ENCODE results near the gene CBLIF.
"Not testable (repeated sequence)": the region's sequence is repeated elsewhere in the genome, so short reads cannot be mapped to it uniquely, and the experiment has no call there.

The CBLIF gene

GRCh38 chr11:59816434-59816833 is 28.9 kb downstream of the CBLIF start:
- H4K91ac ChIP-seq (ENCODE audit: low read depth, low read length, poor library complexity); H2BK5ac ChIP-seq (ENCODE audit: low read length); H2AK5ac ChIP-seq (ENCODE audit: low read depth, low read length); H3K27ac ChIP-seq (replicated peaks; ENCODE audit: low read length); H3K4me3 ChIP-seq (ENCODE audit: low read length in 2 of 2); H3K36me3 ChIP-seq (replicated peaks in 1 of 2; ENCODE audit: control insufficient read depth in 2 of 2, insufficient read depth in 2 of 2, low read length in 2 of 2); H2BK15ac ChIP-seq (ENCODE audit: low read length); H3K18ac ChIP-seq (ENCODE audit: low read length); H3K4me1 ChIP-seq (ENCODE audit: control insufficient read depth in 2 of 2, insufficient read depth in 1 of 2, low read depth in 1 of 2, low read length in 2 of 2); H4K8ac ChIP-seq (ENCODE audit: low read depth, low read length); H3K9ac ChIP-seq (ENCODE audit: low read depth, low read length, poor library complexity); DNase-seq (ENCODE audit: low spot score); H2AFZ ChIP-seq (ENCODE audit: low read length); H2BK12ac ChIP-seq (ENCODE audit: low read length); H3K23ac ChIP-seq (ENCODE audit: low read depth, low read length, poor library complexity); H3K4me2 ChIP-seq (ENCODE audit: insufficient read depth, low read length, poor library complexity, severe bottlenecking); H3K4ac ChIP-seq (ENCODE audit: low read length); H2BK120ac ChIP-seq (ENCODE audit: low read depth, low read length); H3K9me3 ChIP-seq (replicated peaks in 1 of 2; ENCODE audit: control insufficient read depth in 2 of 2, insufficient read depth in 1 of 2, low read depth in 1 of 2, low read length in 2 of 2); H3K14ac ChIP-seq (ENCODE audit: low read length); H3K79me1 ChIP-seq (ENCODE audit: low read depth, low read length): not testable (repeated sequence)
- H3K27me3 ChIP-seq (ENCODE audit: control insufficient read depth in 3 of 3, insufficient read depth in 3 of 3, low read depth in 1 of 3, low read length in 3 of 3) = peaks cover 0 to 25% (median 0%) of the 10 kb centered on the region in 3 experiments
- WGBS, 2 donors (ENCODE audit: extremely low coverage in 2 of 2, insufficient read length in 2 of 2, insufficient replicate concordance in 1 of 2) = no CpG with 5 or more reads among the region's 1 CpG

DNA sequence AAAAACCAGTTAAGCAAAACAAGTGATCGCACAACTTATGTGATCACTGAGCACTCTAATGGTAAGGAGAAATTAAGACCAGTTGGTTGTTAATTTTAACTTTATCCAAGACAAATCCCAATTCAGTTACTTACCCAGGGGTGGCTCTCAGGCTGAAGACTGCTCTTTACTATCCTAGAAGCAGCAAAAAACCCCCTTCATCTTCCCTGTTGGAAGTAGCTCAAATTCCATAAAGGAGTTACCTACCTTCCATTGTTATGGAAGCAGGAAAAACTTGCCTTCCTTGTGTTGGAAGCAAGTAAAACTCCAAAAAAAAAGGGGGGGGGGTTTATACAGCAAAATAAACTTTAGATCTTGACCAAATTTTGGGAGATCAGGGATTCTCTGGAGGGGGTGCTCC is 29.5 kb downstream of the CBLIF start:
- Histone ChIP-seq H3K9me3 (replicated peaks in 1 of 2; ENCODE audit: control insufficient read depth in 2 of 2, insufficient read depth in 1 of 2, low read depth in 1 of 2, low read length in 2 of 2) (no peaks in the 10 kb centered on the region), H4K8ac (ENCODE audit: low read depth, low read length) (no peak overlapping the region), H3K18ac (ENCODE audit: low read length) (no peak overlapping the region), H3K79me1 (ENCODE audit: low read depth, low read length) (no peaks in the 10 kb centered on the region), H3K14ac (ENCODE audit: low read length) (no peak overlapping the region), H2BK5ac (ENCODE audit: low read length) (no peak overlapping the region), H3K4me1 (ENCODE audit: control insufficient read depth in 2 of 2, insufficient read depth in 1 of 2, low read depth in 1 of 2, low read length in 2 of 2) (no peaks in the 10 kb centered on the region), H2BK120ac (ENCODE audit: low read depth, low read length) (no peak overlapping the region), H3K27me3 (ENCODE audit: control insufficient read depth in 3 of 3, insufficient read depth in 3 of 3, low read depth in 1 of 3, low read length in 3 of 3) (peaks cover 0 to 25% (median 0%) of the 10 kb centered on the region in 3 experiments), H3K9ac (ENCODE audit: low read depth, low read length, poor library complexity) (no peak overlapping the region), H3K36me3 (replicated peaks in 1 of 2; ENCODE audit: control insufficient read depth in 2 of 2, insufficient read depth in 2 of 2, low read length in 2 of 2) (no peaks in the 10 kb centered on the region), H2AK5ac (ENCODE audit: low read depth, low read length) (no peak overlapping the region), H3K4ac (ENCODE audit: low read length) (no peak overlapping the region), H2BK15ac (ENCODE audit: low read length) (no peak overlapping the region), H3K4me3 (ENCODE audit: low read length in 2 of 2) (no peak overlapping the region), H3K23ac (ENCODE audit: low read depth, low read length, poor library complexity) (no peak overlapping the region), H3K27ac (replicated peaks; ENCODE audit: low read length) (no peak overlapping the region), H2AFZ (ENCODE audit: low read length) (no peak overlapping the region), H4K91ac (ENCODE audit: low read depth, low read length, poor library complexity) (no peak overlapping the region), H2BK12ac (ENCODE audit: low read length) (no peak overlapping the region), H3K4me2 (ENCODE audit: insufficient read depth, low read length, poor library complexity, severe bottlenecking) (no peak overlapping the region)
- no peak for DNase-seq (ENCODE audit: low spot score)
- WGBS, 2 donors (ENCODE audit: extremely low coverage in 2 of 2, insufficient read length in 2 of 2, insufficient replicate concordance in 1 of 2) = no CpG with 5 or more reads among the region's 1 CpG

DNA sequence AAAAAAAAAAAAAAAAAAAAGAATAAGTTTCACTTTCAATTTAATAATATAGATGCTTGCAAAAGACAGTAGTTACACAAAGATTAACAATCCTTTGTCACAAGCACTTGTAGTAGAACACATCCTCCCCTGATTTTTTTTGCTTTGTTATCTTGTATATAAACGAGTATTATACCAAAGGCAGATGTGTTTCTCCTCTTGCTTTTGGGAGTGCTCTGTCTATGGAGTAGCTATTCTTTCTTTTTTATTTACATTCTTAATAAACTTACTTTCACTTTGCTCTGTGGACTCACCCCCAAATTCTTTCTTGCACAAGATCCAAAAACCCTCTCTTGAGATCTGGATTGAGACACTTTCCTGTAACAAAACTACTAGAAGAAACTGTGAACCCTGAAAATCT is 31.3 kb downstream of the CBLIF start:
- H2BK12ac ChIP-seq (ENCODE audit: low read length) = no peak overlapping the region
- no peak overlapping the region for H2BK120ac ChIP-seq (ENCODE audit: low read depth, low read length)
- peaks cover 2% of the 10 kb centered on the region for H3K79me1 ChIP-seq (ENCODE audit: low read depth, low read length)
- no peak overlapping the region for H2AK5ac ChIP-seq (ENCODE audit: low read depth, low read length)
- no peak overlapping the region for H3K4me3 ChIP-seq (ENCODE audit: low read length in 2 of 2)
- no peak overlapping the region for H3K14ac ChIP-seq (ENCODE audit: low read length)
- H3K23ac ChIP-seq (ENCODE audit: low read depth, low read length, poor library complexity) = no peak overlapping the region
- no peak overlapping the region for H2BK15ac ChIP-seq (ENCODE audit: low read length)
- H2AFZ ChIP-seq (ENCODE audit: low read length) = no peak overlapping the region
- peaks cover 0 to 16% (median 0%) of the 10 kb centered on the region in 3 experiments for H3K27me3 ChIP-seq (ENCODE audit: control insufficient read depth in 3 of 3, insufficient read depth in 3 of 3, low read depth in 1 of 3, low read length in 3 of 3)
- no peak overlapping the region for H3K4ac ChIP-seq (ENCODE audit: low read length)
- peaks cover 0 to 2% of the 10 kb centered on the region in 2 donors for H3K4me1 ChIP-seq (ENCODE audit: control insufficient read depth in 2 of 2, insufficient read depth in 1 of 2, low read depth in 1 of 2, low read length in 2 of 2)
- H4K91ac ChIP-seq (ENCODE audit: low read depth, low read length, poor library complexity) = no peak overlapping the region
- H3K9me3 ChIP-seq (replicated peaks in 1 of 2; ENCODE audit: control insufficient read depth in 2 of 2, insufficient read depth in 1 of 2, low read depth in 1 of 2, low read length in 2 of 2) = no peaks in the 10 kb centered on the region
- WGBS, 2 donors (ENCODE audit: extremely low coverage in 2 of 2, insufficient read length in 2 of 2, insufficient replicate concordance in 1 of 2) = no CpG with 5 or more reads among the region's 1 CpG
- no peaks in the 10 kb centered on the region for H3K36me3 ChIP-seq (replicated peaks in 1 of 2; ENCODE audit: control insufficient read depth in 2 of 2, insufficient read depth in 2 of 2, low read length in 2 of 2)
- H3K27ac ChIP-seq (replicated peaks; ENCODE audit: low read length) = no peak overlapping the region
- no peak overlapping the region for H2BK5ac ChIP-seq (ENCODE audit: low read length)
- DNase-seq (ENCODE audit: low spot score) = no peak
- H3K18ac ChIP-seq (ENCODE audit: low read length) = no peak overlapping the region
- H4K8ac ChIP-seq (ENCODE audit: low read depth, low read length) = no peak overlapping the region
- no peak overlapping the region for H3K4me2 ChIP-seq (ENCODE audit: insufficient read depth, low read length, poor library complexity, severe bottlenecking)
- no peak overlapping the region for H3K9ac ChIP-seq (ENCODE audit: low read depth, low read length, poor library complexity)

DNA sequence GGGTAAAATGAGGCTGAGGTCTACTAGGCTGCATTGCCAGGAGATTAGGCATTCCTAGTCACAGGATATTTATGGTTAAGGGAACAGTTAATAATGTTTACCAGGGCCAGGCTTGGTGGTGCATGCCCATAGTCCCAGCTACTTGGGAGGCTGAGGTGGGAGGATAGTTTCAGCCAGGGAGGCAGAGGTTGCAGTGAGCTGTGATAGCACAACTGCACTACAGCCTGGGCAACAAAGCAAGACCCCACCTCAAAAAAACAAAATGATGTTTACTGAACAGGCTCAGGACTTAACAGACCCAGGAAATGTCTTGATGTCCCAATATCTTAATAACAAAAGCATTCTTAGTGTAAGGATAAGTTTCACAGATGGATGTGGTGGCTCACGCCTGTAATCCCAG is 31.9 kb downstream of the CBLIF start:
- peaks cover 0 to 2% of the 10 kb centered on the region in 2 donors for H3K4me1 ChIP-seq (ENCODE audit: control insufficient read depth in 2 of 2, insufficient read depth in 1 of 2, low read depth in 1 of 2, low read length in 2 of 2)
- no CpG with 5 or more reads among the region's 1 CpG for WGBS, 2 donors (ENCODE audit: extremely low coverage in 2 of 2, insufficient read length in 2 of 2, insufficient replicate concordance in 1 of 2)

More for the DNA sequence above, 31.9 kb downstream of the CBLIF start:
- no peaks in the 10 kb centered on the region for H3K9me3 ChIP-seq (replicated peaks in 1 of 2; ENCODE audit: control insufficient read depth in 2 of 2, insufficient read depth in 1 of 2, low read depth in 1 of 2, low read length in 2 of 2)
- H2AK5ac ChIP-seq (ENCODE audit: low read depth, low read length) = no peak overlapping the region
- H3K23ac ChIP-seq (ENCODE audit: low read depth, low read length, poor library complexity) = no peak overlapping the region
- peaks cover 0 to 10% (median 0%) of the 10 kb centered on the region in 3 experiments for H3K27me3 ChIP-seq (ENCODE audit: control insufficient read depth in 3 of 3, insufficient read depth in 3 of 3, low read depth in 1 of 3, low read length in 3 of 3)
- no peak overlapping the region for H4K8ac ChIP-seq (ENCODE audit: low read depth, low read length)
- H3K27ac ChIP-seq (replicated peaks; ENCODE audit: low read length) = no peak overlapping the region
- H3K36me3 ChIP-seq (replicated peaks in 1 of 2; ENCODE audit: control insufficient read depth in 2 of 2, insufficient read depth in 2 of 2, low read length in 2 of 2) = peaks cover 2 to 6% of the 10 kb centered on the region in 2 donors
- no peak overlapping the region for H2BK120ac ChIP-seq (ENCODE audit: low read depth, low read length)
- peaks cover 2% of the 10 kb centered on the region for H3K79me1 ChIP-seq (ENCODE audit: low read depth, low read length)
- H3K14ac ChIP-seq (ENCODE audit: low read length) = no peak overlapping the region
- H3K4ac ChIP-seq (ENCODE audit: low read length) = no peak overlapping the region
- no peak overlapping the region for H3K4me2 ChIP-seq (ENCODE audit: insufficient read depth, low read length, poor library complexity, severe bottlenecking)
- no peak overlapping the region for H2BK12ac ChIP-seq (ENCODE audit: low read length)
- no peak overlapping the region for H2AFZ ChIP-seq (ENCODE audit: low read length)
- H3K9ac ChIP-seq (ENCODE audit: low read depth, low read length, poor library complexity) = no peak overlapping the region
- H4K91ac ChIP-seq (ENCODE audit: low read depth, low read length, poor library complexity) = no peak overlapping the region
- no peak overlapping the region for H3K18ac ChIP-seq (ENCODE audit: low read length)
- no peak overlapping the region for H2BK5ac ChIP-seq (ENCODE audit: low read length)
- no peak overlapping the region for H3K4me3 ChIP-seq (ENCODE audit: low read length in 2 of 2)
- DNase-seq (ENCODE audit: low spot score) = no peak
- no peak overlapping the region for H2BK15ac ChIP-seq (ENCODE audit: low read length)

Measured in neuronal stem cell (in vitro differentiated cells).